ENCODE data around the gene CKS1B. TPM values are rescaled to one million over a fixed set of nuclear protein-coding genes. Genes with fewer than 3 reads are reported as not detected.
A peak's percentile ranks its signal among the peaks of the same experiment; 100 is the strongest.

The CKS1B gene
- polyA plus RNA-seq, 1 donor from 2014 or later, result 29.0 TPM

- H3F3A ChIP-seq (ENCODE audit: insufficient read depth, low read length, poor library complexity, severe bottlenecking), result peaks cover 8% of the 10 kb centered on the region
- H3K36me3 ChIP-seq (ENCODE audit: insufficient read depth, low read length), result no peaks in the 10 kb centered on the region
- H3K27me3 ChIP-seq (ENCODE audit: insufficient read depth, low read depth, low read length), result no peaks in the 10 kb centered on the region
- no peaks in the 10 kb centered on the region for H3K9me2 ChIP-seq (ENCODE audit: insufficient read depth, low read length)
- no peak overlapping the region for H3K27ac ChIP-seq (ENCODE audit: low read length)
- H2AFZ ChIP-seq (ENCODE audit: low read depth, low read length), result no peak overlapping the region
- no peak overlapping the region for H3K9ac ChIP-seq (ENCODE audit: low read length)
- H3K4me3 ChIP-seq (ENCODE audit: low read length), result no peak overlapping the region
- no peaks in the 10 kb centered on the region for H3K9me3 ChIP-seq (ENCODE audit: low read length)
- H3K79me2 ChIP-seq (replicated peaks; ENCODE audit: insufficient read depth, low read length), result peaks cover 24% of the 10 kb centered on the region
- TF ChIP-seq REST (IDR thresholded peaks at IDR 0.05; ENCODE audit: borderline replicate concordance), result no peak
- no peak for TF ChIP-seq EP300 (conservative IDR thresholded peaks at IDR 0.05; ENCODE audit: poor library complexity, severe bottlenecking)
- TF ChIP-seq SMC3 (conservative IDR thresholded peaks at IDR 0.05; ENCODE audit: poor library complexity), result no peak
- TF ChIP-seq TAF1 (IDR thresholded peaks at IDR 0.05; ENCODE audit: low read depth), result no peak
- TF ChIP-seq EZH2 (IDR thresholded peaks at IDR 0.05; ENCODE audit: borderline replicate concordance, insufficient read depth, low read length, poor library complexity, severe bottlenecking), result no peak
- H4K20me1 ChIP-seq (ENCODE audit: insufficient read depth), result no peaks in the 10 kb centered on the region
- H3K4me2 ChIP-seq (ENCODE audit: low read length), result no peak overlapping the region
Observed at GRCh38 chr1:154959426-154959780, 15.1 kb upstream of the CKS1B start.

- peak overlapping the region; percentile 95 for H3K27ac ChIP-seq (ENCODE audit: low read length)
- H3K4me3 ChIP-seq (ENCODE audit: low read length), result peak overlapping the region; percentile 98
- no peaks in the 10 kb centered on the region for H3K9me3 ChIP-seq (ENCODE audit: low read length)
- TF ChIP-seq SMC3 (conservative IDR thresholded peaks at IDR 0.05; ENCODE audit: poor library complexity) (no peak), POLR2AphosphoS5 (IDR thresholded peaks at IDR 0.05) (no peak), TAF1 (IDR thresholded peaks at IDR 0.05; ENCODE audit: low read depth) (no peak), CTCF (IDR thresholded peaks at IDR 0.05; ENCODE audit: poor library complexity, severe bottlenecking) (no peak), EP300 (conservative IDR thresholded peaks at IDR 0.05; ENCODE audit: poor library complexity, severe bottlenecking) (no peak)
- H3K9me2 ChIP-seq (ENCODE audit: insufficient read depth, low read length), result no peaks in the 10 kb centered on the region
- H3K9ac ChIP-seq (ENCODE audit: low read length), result peak overlapping the region; percentile 98
- peaks cover 24% of the 10 kb centered on the region for H3K79me2 ChIP-seq (replicated peaks; ENCODE audit: insufficient read depth, low read length)
- H4K20me1 ChIP-seq (ENCODE audit: insufficient read depth), result no peaks in the 10 kb centered on the region
- no peak overlapping the region for H2AFZ ChIP-seq (ENCODE audit: low read depth, low read length)
- no peaks in the 10 kb centered on the region for H3K27me3 ChIP-seq (ENCODE audit: insufficient read depth, low read depth, low read length)
- no peaks in the 10 kb centered on the region for H3K36me3 ChIP-seq (ENCODE audit: insufficient read depth, low read length)
- peak overlapping the region; percentile 86 for H3K4me2 ChIP-seq (ENCODE audit: low read length)
- H3F3A ChIP-seq (ENCODE audit: insufficient read depth, low read length, poor library complexity, severe bottlenecking), result no peaks in the 10 kb centered on the region
Observed at GRCh38 chr1:154960446-154961136, 13.9 kb upstream of the CKS1B start.
